ENCODE measurements around the gene IQCK.
"Not testable (repeated sequence)": the region's sequence is repeated elsewhere in the genome, so short reads cannot be mapped to it uniquely, and the experiment has no call there.

The IQCK gene

GRCh38 chr16:19715566-19715965 is 2.5 kb upstream of the IQCK start:
- DNase-seq = no peak
- Histone ChIP-seq H3K9me3 (no peaks in the 10 kb centered on the region), H3K4me1 (peaks cover 0 to 27% (median 23%) of the 10 kb centered on the region in 4 donors), H3K4me3 (no peak overlapping the region), H3K36me3 (peaks cover 9 to 40% (median 20%) of the 10 kb centered on the region in 3 donors), H3K27me3 (no peaks in the 10 kb centered on the region), H3K27ac (no peak overlapping the region)
- TF ChIP-seq CTCF (IDR thresholded peaks at IDR 0.05) = no peak
- intact Hi-C loops (cut with DNase I; ENCODE audit: low total_unique reads) = loop anchor here (10.0 kb wide), 2 partner anchors 161 to 169 kb away; partner anchors contain the start of genes GPRC5B and VPS35L

- TF ChIP-seq CTCF (IDR thresholded peaks at IDR 0.05) = no peak
- peaks cover 0 to 27% (median 23%) of the 10 kb centered on the region in 4 donors for H3K4me1 ChIP-seq
- no peaks in the 10 kb centered on the region for H3K9me3 ChIP-seq
- intact Hi-C loops (cut with DNase I; ENCODE audit: low total_unique reads) = loop anchor here (10.0 kb wide), 2 partner anchors 161 to 169 kb away; partner anchors contain the start of genes GPRC5B and VPS35L
- H3K27ac ChIP-seq = no peak overlapping the region
- peaks cover 9 to 34% (median 20%) of the 10 kb centered on the region in 3 donors for H3K36me3 ChIP-seq
- DNase-seq = no peak
- H3K27me3 ChIP-seq = no peaks in the 10 kb centered on the region
- no peak overlapping the region for H3K4me3 ChIP-seq
Observed at GRCh38 chr16:19716183-19716582, 1.9 kb upstream of the IQCK start.

- Histone ChIP-seq H3K4me3 (peak overlapping the region; percentile 92 to 100), H3K36me3 (peaks cover 9 to 31% (median 18%) of the 10 kb centered on the region in 3 donors), H3K4me1 (peaks cover 0 to 27% (median 23%) of the 10 kb centered on the region in 4 donors)
- intact Hi-C loops (cut with DNase I; ENCODE audit: low total_unique reads) = loop anchor here (10.0 kb wide), 2 partner anchors 162 to 168 kb away; partner anchors contain the start of genes GPRC5B and VPS35L
- not testable (repeated sequence) for H3K9me3 ChIP-seq, H3K27ac ChIP-seq, H3K27me3 ChIP-seq, DNase-seq
Observed at GRCh38 chr16:19716728-19717127, 1.3 kb upstream of the IQCK start.

- no peaks in the 10 kb centered on the region for H3K9me3 ChIP-seq
- no peaks in the 10 kb centered on the region for H3K27me3 ChIP-seq
- peaks cover 0 to 27% (median 23%) of the 10 kb centered on the region in 4 donors for H3K4me1 ChIP-seq
- H3K27ac ChIP-seq = peak overlapping the region; percentile 79 to 83
- TF ChIP-seq CTCF (IDR thresholded peaks at IDR 0.05) = no peak
- peaks cover 9 to 25% (median 13%) of the 10 kb centered on the region in 3 donors for H3K36me3 ChIP-seq
- no peak for DNase-seq
- intact Hi-C loops (cut with DNase I; ENCODE audit: low total_unique reads) = loop anchor here (10.0 kb wide), 2 partner anchors 163 to 167 kb away; partner anchors contain the start of genes GPRC5B and VPS35L
- H3K4me3 ChIP-seq = peak overlapping the region; percentile 92 to 100
Observed at GRCh38 chr16:19717314-19717713, 757 bp upstream of the IQCK start.

- TF ChIP-seq CTCF (IDR thresholded peaks at IDR 0.05) = no peak
- intact Hi-C loops (cut with DNase I; ENCODE audit: low total_unique reads) = loop anchor here (10.0 kb wide), 2 partner anchors 164 to 166 kb away; partner anchors contain the start of genes GPRC5B and VPS35L
- Histone ChIP-seq H3K36me3 (peaks cover 6 to 12% (median 8%) of the 10 kb centered on the region in 3 donors), H3K27ac (peak overlapping the region; percentile 79 to 83), H3K27me3 (no peaks in the 10 kb centered on the region), H3K9me3 (no peaks in the 10 kb centered on the region), H3K4me1 (peaks cover 0 to 27% (median 23%) of the 10 kb centered on the region in 4 donors), H3K4me3 (peak overlapping the region; percentile 92 to 100)
- peak in 1 of 2 donors; percentile 34 for DNase-seq
Observed at GRCh38 chr16:19718624-19718965, 524 bp downstream of the IQCK start.

GRCh38 chr16:19722269-19722952 is 4.3 kb downstream of the IQCK start:
- no peak for DNase-seq
- H3K36me3 ChIP-seq = no peaks in the 10 kb centered on the region
- no peak for TF ChIP-seq CTCF (IDR thresholded peaks at IDR 0.05)
- H3K27me3 ChIP-seq = no peaks in the 10 kb centered on the region
- intact Hi-C loops (cut with DNase I; ENCODE audit: low total_unique reads) = no loop called here
- H3K4me1 ChIP-seq = peaks cover 0 to 9% (median 7%) of the 10 kb centered on the region in 4 donors
- no peak overlapping the region for H3K27ac ChIP-seq
- no peak overlapping the region for H3K4me3 ChIP-seq
- H3K9me3 ChIP-seq = no peaks in the 10 kb centered on the region
